A549 (cell line): Measurements from ENCODE around the gene ADCY10. TPM values are rescaled to one million over a fixed set of nuclear protein-coding genes. Genes with fewer than 3 reads are reported as not detected.

ENCODE experiments used
- ATAC-seq, 2 experiments: fragments of 200-7000 bp in 1 of 2; fragments of >200 bp in 1 of 2; cut with Nextera tagmentation in 1 of 2; cut with Tn5 transposase in 1 of 2; 3 replicates each; pipeline versions ENCODE4 v1.8.0 to v1.9.1; 2018 to 2020; ENCODE audit warnings: mild to moderate bottlenecking in 1 of 2, moderate library complexity in 1 of 2
- CTCF ChIA-PET: fragments of 300-600 bp; sonication (Branson Sonifier 250); formaldehyde crosslinking; extraction: SDS; loops from one replicate; lab custom pipeline; 2021; ENCODE audit warnings: antibody characterized with exemption, inconsistent platforms; lab: Yijun Ruan, JAX
- POLR2A ChIA-PET: fragments of 350-600 bp; formaldehyde crosslinking; extraction: SDS; loops from one replicate; lab custom pipeline; 2021; ENCODE audit warnings: antibody characterized with exemption, inconsistent platforms; lab: Yijun Ruan, JAX
- DNase-seq, 2 experiments: peaks; one replicate each; pipeline versions ENCODE4 v3.0.0 to v3.0.0-alpha.2; 2011 to 2016; ENCODE audit warnings: low read depth in 1 of 2, low spot score in 1 of 2
- FAIRE-seq: peaks from 2 replicates; lab custom pipeline; 2011; peaks lifted over from hg19 to GRCh38; lab: Jason Lieb, UNC
- H3K27ac ChIP-seq, 2 experiments: fragments of >200 bp; sonication (Bioruptor Twin); formaldehyde crosslinking; 3 replicates each; pipeline ENCODE4 v1.5.1; 2016 to 2017
- H3K4me1 ChIP-seq: fragments of >200 bp; sonication (Bioruptor Twin); formaldehyde crosslinking; 3 replicates; pipeline ENCODE4 v1.6.1; 2016
- H3K4me2 ChIP-seq: fragments of >200 bp; sonication (Bioruptor Twin); formaldehyde crosslinking; 3 replicates; pipeline ENCODE4 v1.6.1; 2016
- H3K4me3 ChIP-seq: fragments of >200 bp; sonication (Bioruptor Twin); formaldehyde crosslinking; 3 replicates; pipeline ENCODE4 v1.5.1; 2016
- H3K9me3 ChIP-seq: fragments of >200 bp; sonication (Bioruptor Twin); formaldehyde crosslinking; 3 replicates; pipeline ENCODE4 v1.6.1; 2016
- BHLHE40 ChIP-seq: IDR thresholded peaks from 2 replicates; pipeline ENCODE4 v1.6.1; 2012; ENCODE audit warnings: low read depth, low read length, inconsistent platforms
- EHMT2 ChIP-seq: fragments of 200-600 bp; sonication (generic); IDR thresholded peaks from 2 replicates; pipeline ENCODE4 v1.6.1; 2016; ENCODE audit warnings: antibody characterized with exemption, low read depth, mild to moderate bottlenecking, moderate library complexity
- FOSL2 ChIP-seq, 2 experiments: fragments of 450-650 bp in 1 of 2; fragments of >200 bp in 1 of 2; sonication (Bioruptor Twin) in 1 of 2; formaldehyde crosslinking; IDR thresholded peaks; 2 replicates each; pipeline versions ENCODE4 v1.5.0 to v1.6.1; 2016 to 2020; ENCODE audit warnings: mild to moderate bottlenecking in 1 of 2, moderate library complexity in 1 of 2
- HEYL ChIP-seq: fragments of 250-450 bp; sonication (Bioruptor Pico); IDR thresholded peaks from 2 replicates; pipeline ENCODE4 v1.8.0; 2021; ENCODE audit warnings: mild to moderate bottlenecking, moderate library complexity
- HOXB13 ChIP-seq: fragments of 250-450 bp; sonication (Bioruptor Pico); IDR thresholded peaks from 2 replicates; pipeline ENCODE4 v1.5.0; 2020; ENCODE audit warnings: low read depth, mild to moderate bottlenecking, moderate library complexity
- JUN ChIP-seq, 2 experiments: fragments of >200 bp; sonication (Bioruptor Twin); formaldehyde crosslinking; IDR thresholded peaks; 2 replicates in 1 of 2; 3 replicates in 1 of 2; pipeline ENCODE4 v1.6.1; 2016 to 2017
- KDM1A ChIP-seq: fragments of 200-600 bp; sonication (generic); IDR thresholded peaks from 2 replicates; pipeline ENCODE4 v1.6.1; 2016; ENCODE audit warnings: low read depth, mild to moderate bottlenecking
- KDM5A ChIP-seq: fragments of 200-600 bp; sonication (generic); IDR thresholded peaks from 2 replicates; pipeline ENCODE4 v1.6.1; 2016; ENCODE audit warnings: antibody characterized with exemption, mild to moderate bottlenecking
- MAZ ChIP-seq: fragments of 150-350 bp; IDR thresholded peaks from 2 replicates; pipeline ENCODE4 v1.6.1; 2014; ENCODE audit warnings: antibody characterized with exemption, low read depth, low read length, borderline replicate concordance
- PBX3 ChIP-seq: IDR thresholded peaks from 2 replicates; pipeline ENCODE4 v1.6.1; 2012
- POLR2AphosphoS2 ChIP-seq: conservative IDR thresholded peaks from 2 replicates; pipeline ENCODE4 v1.6.1; 2012; ENCODE audit warnings: low read length, improper control_type of control experiment, inconsistent platforms
- RAD21 ChIP-seq, 2 experiments: fragments of >200 bp in 1 of 2; sonication (Bioruptor Twin) in 1 of 2; formaldehyde crosslinking in 1 of 2; IDR thresholded peaks in 1 of 2; conservative IDR thresholded peaks in 1 of 2; 2 replicates in 1 of 2; 3 replicates in 1 of 2; pipeline ENCODE4 v1.6.1; 2012 to 2018; ENCODE audit warnings: inconsistent platforms in 1 of 2
- REST ChIP-seq: fragments of 200-600 bp; sonication (generic); IDR thresholded peaks from 2 replicates; pipeline ENCODE4 v1.6.1; 2016; ENCODE audit warnings: antibody characterized with exemption, mild to moderate bottlenecking, moderate library complexity
- RNF2 ChIP-seq: fragments of 200-600 bp; sonication (generic); IDR thresholded peaks from 2 replicates; pipeline ENCODE4 v1.6.1; 2016; ENCODE audit warnings: low read depth, mild to moderate bottlenecking, antibody characterized with exemption, moderate library complexity, borderline replicate concordance
- SMC3 ChIP-seq: fragments of >200 bp; sonication (Bioruptor Twin); formaldehyde crosslinking; IDR thresholded peaks from 3 replicates; pipeline ENCODE4 v1.6.1; 2018; ENCODE audit warnings: inconsistent platforms
- TFCP2L1 ChIP-seq: fragments of 250-450 bp; sonication (Bioruptor Pico); IDR thresholded peaks from 2 replicates; pipeline ENCODE4 v1.5.0; 2021; ENCODE audit warnings: mild to moderate bottlenecking
- ZC3H11A ChIP-seq: fragments of 450-650 bp; IDR thresholded peaks from 2 replicates; pipeline ENCODE4 v1.6.1; 2014; ENCODE audit warnings: antibody characterized with exemption, mild to moderate bottlenecking
- ZFP36 ChIP-seq: fragments of 450-650 bp; IDR thresholded peaks from 2 replicates; pipeline ENCODE4 v1.6.1; 2014; ENCODE audit warnings: borderline replicate concordance; ENCODE audit not compliant: partially characterized antibody
- WGBS: methylation state at CpG from one replicate; pipeline ENCODE4 v1.1.6; 2017; ENCODE audit errors: missing lambda C conversion rate; 5-methylcytosine and 5-hydroxymethylcytosine counted together
- polyA plus RNA-seq, 4 experiments: library from polyadenylated mRNA; depleted of rRNA in 3 of 4; stranded (reverse); fragments of >200 nt; fragmentation: RNase III in 1 of 4; extraction: RNeasy Plus Mini Kit Qiagen cat#74134 plus additional on column Dnase treatment in 1 of 4; gene quantifications; 2 replicates in 3 of 4; 3 replicates in 1 of 4; pipeline ENCODE4 v1.2.3, GENCODE V29; 2011 to 2017
- TF ChIP-seq, protein P1 (sequence below): fragments of 250-450 bp; sonication (Bioruptor Pico); IDR thresholded peaks from 2 replicates; pipeline ENCODE4 v1.5.0; 2020; ENCODE audit warnings: low read depth, mild to moderate bottlenecking, moderate library complexity
- TF ChIP-seq, protein P2 (sequence below): fragments of >200 bp; sonication (Bioruptor Twin); formaldehyde crosslinking; IDR thresholded peaks from 3 replicates; pipeline ENCODE4 v1.6.1; 2016
- TF ChIP-seq, protein P3 (sequence below): fragments of >200 bp; sonication (Bioruptor Twin); formaldehyde crosslinking; IDR thresholded peaks from 3 replicates; pipeline ENCODE4 v1.5.1; 2016
- TF ChIP-seq, protein P4 (sequence below): IDR thresholded peaks from 2 replicates; pipeline ENCODE4 v1.6.1; 2012

Gene ADCY10
- polyA plus RNA-seq, 2 of the 4 experiments (the other 2 are of a cell fraction), result 0.03 to 0.18 TPM

GRCh38 chr1:167955915-167956314 is 42.0 kb upstream of the ADCY10 start (continued):
- TF ChIP-seq REST, result no peak
- TF ChIP-seq, protein P1, sequence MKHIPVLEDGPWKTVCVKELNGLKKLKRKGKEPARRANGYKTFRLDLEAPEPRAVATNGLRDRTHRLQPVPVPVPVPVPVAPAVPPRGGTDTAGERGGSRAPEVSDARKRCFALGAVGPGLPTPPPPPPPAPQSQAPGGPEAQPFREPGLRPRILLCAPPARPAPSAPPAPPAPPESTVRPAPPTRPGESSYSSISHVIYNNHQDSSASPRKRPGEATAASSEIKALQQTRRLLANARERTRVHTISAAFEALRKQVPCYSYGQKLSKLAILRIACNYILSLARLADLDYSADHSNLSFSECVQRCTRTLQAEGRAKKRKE (CRISPR knock-in tag), result no peak
- TF ChIP-seq SMC3, result no peak
- TF ChIP-seq HOXB13, result no peak
- TF ChIP-seq ZFP36, result no peak
- TF ChIP-seq POLR2AphosphoS2, result no peak

DNA sequence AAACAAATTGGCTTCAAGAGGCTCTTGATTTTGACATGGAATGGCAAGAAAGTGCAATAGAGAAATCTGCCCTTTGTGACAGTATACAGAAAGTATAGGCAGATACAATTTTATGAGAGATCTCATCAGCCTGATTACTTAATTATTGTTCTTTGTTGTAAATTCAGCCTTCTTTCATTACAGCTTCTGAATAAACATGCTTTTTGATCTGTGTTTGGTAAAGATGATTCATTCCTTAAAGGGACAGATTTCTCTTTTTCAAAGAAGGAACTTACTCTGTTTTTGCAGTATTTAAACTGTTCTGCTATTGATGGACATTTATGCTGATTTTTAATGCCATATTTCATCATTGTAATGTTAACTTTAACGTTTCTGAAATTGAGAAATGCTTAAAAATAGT is 36.6 kb upstream of the ADCY10 start:
- H3K27ac ChIP-seq, result no peak overlapping the region
- peak overlapping the region; percentile 20; the same call in 2 of the 3 replicates for H3K4me2 ChIP-seq
- no peak for TF ChIP-seq RNF2
- TF ChIP-seq RAD21 (conservative IDR thresholded peaks at IDR 0.05 in 1 of 2, IDR thresholded peaks at IDR 0.05 in 1 of 2), result no peak
- no peak for TF ChIP-seq EHMT2
- TF ChIP-seq PBX3, result no peak
- TF ChIP-seq MAZ, result no peak
- TF ChIP-seq, protein P2, sequence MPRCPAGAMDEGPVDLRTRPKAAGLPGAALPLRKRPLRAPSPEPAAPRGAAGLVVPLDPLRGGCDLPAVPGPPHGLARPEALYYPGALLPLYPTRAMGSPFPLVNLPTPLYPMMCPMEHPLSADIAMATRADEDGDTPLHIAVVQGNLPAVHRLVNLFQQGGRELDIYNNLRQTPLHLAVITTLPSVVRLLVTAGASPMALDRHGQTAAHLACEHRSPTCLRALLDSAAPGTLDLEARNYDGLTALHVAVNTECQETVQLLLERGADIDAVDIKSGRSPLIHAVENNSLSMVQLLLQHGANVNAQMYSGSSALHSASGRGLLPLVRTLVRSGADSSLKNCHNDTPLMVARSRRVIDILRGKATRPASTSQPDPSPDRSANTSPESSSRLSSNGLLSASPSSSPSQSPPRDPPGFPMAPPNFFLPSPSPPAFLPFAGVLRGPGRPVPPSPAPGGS, result no peak
- TF ChIP-seq BHLHE40, result no peak
- TF ChIP-seq, protein P3, sequence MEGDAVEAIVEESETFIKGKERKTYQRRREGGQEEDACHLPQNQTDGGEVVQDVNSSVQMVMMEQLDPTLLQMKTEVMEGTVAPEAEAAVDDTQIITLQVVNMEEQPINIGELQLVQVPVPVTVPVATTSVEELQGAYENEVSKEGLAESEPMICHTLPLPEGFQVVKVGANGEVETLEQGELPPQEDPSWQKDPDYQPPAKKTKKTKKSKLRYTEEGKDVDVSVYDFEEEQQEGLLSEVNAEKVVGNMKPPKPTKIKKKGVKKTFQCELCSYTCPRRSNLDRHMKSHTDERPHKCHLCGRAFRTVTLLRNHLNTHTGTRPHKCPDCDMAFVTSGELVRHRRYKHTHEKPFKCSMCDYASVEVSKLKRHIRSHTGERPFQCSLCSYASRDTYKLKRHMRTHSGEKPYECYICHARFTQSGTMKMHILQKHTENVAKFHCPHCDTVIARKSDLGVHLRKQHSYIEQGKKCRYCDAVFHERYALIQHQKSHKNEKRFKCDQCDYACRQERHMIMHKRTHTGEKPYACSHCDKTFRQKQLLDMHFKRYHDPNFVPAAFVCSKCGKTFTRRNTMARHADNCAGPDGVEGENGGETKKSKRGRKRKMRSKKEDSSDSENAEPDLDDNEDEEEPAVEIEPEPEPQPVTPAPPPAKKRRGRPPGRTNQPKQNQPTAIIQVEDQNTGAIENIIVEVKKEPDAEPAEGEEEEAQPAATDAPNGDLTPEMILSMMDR, result no peak
- no peak for TF ChIP-seq ZC3H11A
- TF ChIP-seq FOSL2 (IDR thresholded peaks at IDR 0.05), result no peak
- TF ChIP-seq FOSL2 (CRISPR knock-in tag; IDR thresholded peaks at IDR 0.05), result no peak
- no peak for TF ChIP-seq TFCP2L1 (CRISPR knock-in tag)
- TF ChIP-seq, protein P4, sequence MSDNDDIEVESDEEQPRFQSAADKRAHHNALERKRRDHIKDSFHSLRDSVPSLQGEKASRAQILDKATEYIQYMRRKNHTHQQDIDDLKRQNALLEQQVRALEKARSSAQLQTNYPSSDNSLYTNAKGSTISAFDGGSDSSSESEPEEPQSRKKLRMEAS, result no peak
- TF ChIP-seq KDM1A, result no peak
- TF ChIP-seq KDM5A, result no peak
- no peak for TF ChIP-seq JUN (IDR thresholded peaks at IDR 0.05)
- no peak for TF ChIP-seq HEYL
- H3K4me3 ChIP-seq, result no peak overlapping the region
- FAIRE-seq (no peak), ATAC-seq (no peak), DNase-seq (no peak)
- peaks cover 35% of the 10 kb centered on the region for H3K4me1 ChIP-seq
- CTCF ChIA-PET, result no interaction called here
- 8% methylated on average over 1 of the region's 1 CpG for WGBS
- H3K9me3 ChIP-seq, result no peaks in the 10 kb centered on the region
- POLR2A ChIA-PET, result no interaction called here
